Upper lobe of left lung (tissue), 4 donors: ENCODE data around the gene RAB34.

Experiments
- CTCF ChIP-seq, 6 experiments: fragments of 450-650 bp in 4 of 6; fragments of 200-600 bp in 2 of 6; sonication (generic) in 2 of 6; IDR thresholded peaks; one replicate each; pipeline ENCODE4 v1.5.1; 2016 to 2019; ENCODE audit warnings: antibody characterized with exemption in 6 of 6
- POLR2A ChIP-seq, 4 donors: fragments of 450-650 bp; IDR thresholded peaks; one replicate each; pipeline ENCODE4 v1.5.1; 2016 to 2017; ENCODE audit warnings: antibody characterized with exemption in 4 of 4, mild to moderate bottlenecking in 2 of 4

DNA sequence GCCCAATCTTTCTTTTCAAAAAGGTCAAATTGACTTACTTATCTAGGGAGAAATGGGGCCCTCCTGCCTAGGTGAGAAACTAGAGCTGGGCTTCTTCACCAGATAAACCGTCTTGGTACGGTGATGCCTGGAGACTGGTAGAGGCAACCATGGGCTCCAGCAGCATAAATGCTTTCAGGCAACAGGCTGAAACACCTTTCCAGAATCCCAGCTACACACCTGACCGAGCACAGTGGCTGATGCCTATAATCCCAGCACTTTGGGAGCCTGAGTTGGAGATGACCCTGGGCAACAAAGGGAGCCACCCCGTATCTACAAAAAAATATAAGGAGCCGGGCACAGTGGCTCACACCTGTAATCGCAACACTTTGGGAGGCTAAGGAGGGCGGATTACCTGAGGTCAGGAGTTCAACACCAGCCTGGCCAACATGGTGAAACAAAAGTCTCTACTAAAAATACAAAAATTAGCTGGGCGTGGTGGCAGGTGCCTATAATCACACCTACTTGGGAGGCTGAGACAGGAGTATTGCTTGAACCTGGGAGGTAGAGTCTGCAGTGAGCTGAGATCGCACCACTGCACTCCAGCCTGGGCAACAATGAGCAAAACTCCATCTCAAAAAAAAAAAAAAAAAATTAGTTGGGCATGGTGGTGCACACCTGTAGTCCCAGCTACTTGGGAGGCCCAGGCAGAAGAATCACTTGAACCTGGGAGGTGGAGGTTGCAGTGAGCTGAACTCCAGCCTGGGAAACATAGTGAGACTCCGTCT is 34.1 kb upstream of the RAB34 start:
- TF ChIP-seq CTCF (IDR thresholded peaks at IDR 0.05): no peak
- TF ChIP-seq POLR2A (IDR thresholded peaks at IDR 0.05): no peak
